ENCODE data around the gene MYOF. TPM values are rescaled to one million over a fixed set of nuclear protein-coding genes. Genes with fewer than 3 reads are reported as not detected.
"Not testable (repeated sequence)": the region's sequence is repeated elsewhere in the genome, so short reads cannot be mapped to it uniquely, and the experiment has no call there.

MYOF gene
- total RNA-seq, 2 experiments from 2014 or later = 4.9 to 5.4 TPM

GRCh38 chr10:93293999-93294398 is 188.1 kb downstream of the MYOF start:
- Mint-ChIP-seq H3K27me3 (no peaks in the 10 kb centered on the region), H3K9me3 (no peaks in the 10 kb centered on the region), H3K4me1 (ENCODE audit: low read depth) (no peaks in the 10 kb centered on the region), H3K36me3 (ENCODE audit: low read depth) (no peaks in the 10 kb centered on the region), H3K4me3 (no peak overlapping the region), H3K27ac (no peak overlapping the region)
- DNase-seq = no peak
- no peak for TF ChIP-seq CTCF (IDR thresholded peaks at IDR 0.05)
- intact Hi-C loops (cut with micrococcal nuclease) = no loop called here
- no peak for ATAC-seq
- ChIA-PET POLR2A (no interaction called here), CTCF (no interaction called here)

GRCh38 chr10:93290661-93291354 is 191.3 kb downstream of the MYOF start:
- H3K27me3 Mint-ChIP-seq = no peaks in the 10 kb centered on the region

GRCh38 chr10:93288679-93289634 is 193.2 kb downstream of the MYOF start:
- Mint-ChIP-seq H3K4me1 (ENCODE audit: low read depth) (no peaks in the 10 kb centered on the region), H3K27me3 (no peaks in the 10 kb centered on the region), H3K36me3 (ENCODE audit: low read depth) (no peaks in the 10 kb centered on the region), H3K9me3 (no peaks in the 10 kb centered on the region), H3K4me3 (no peak overlapping the region), H3K27ac (no peak overlapping the region)
- DNase-seq (peak; percentile 66), ATAC-seq (peak; percentile 37)
- TF ChIP-seq CTCF (IDR thresholded peaks at IDR 0.05) = peak; percentile 82
- ChIA-PET POLR2A (no interaction called here), CTCF (interaction anchor here (0.7 to 1.8 kb wide), 3 partner anchors 40 to 222 kb away, joined by 3 to 5 read pairs (median 3); no protein-coding TSS in a partner anchor)
- intact Hi-C loops (cut with micrococcal nuclease) = loop anchor here (2.0 kb wide), 1 partner anchor 208 kb away; no protein-coding TSS in a partner anchor

More at GRCh38 chr10:93290661-93291354, 191.3 kb downstream of the MYOF start:
- ATAC-seq (no peak), DNase-seq (no peak)
- H3K27ac Mint-ChIP-seq = no peak overlapping the region
- intact Hi-C loops (cut with micrococcal nuclease) = no loop called here
- no peaks in the 10 kb centered on the region for H3K4me1 Mint-ChIP-seq (ENCODE audit: low read depth)
- H3K9me3 Mint-ChIP-seq = no peaks in the 10 kb centered on the region
- H3K36me3 Mint-ChIP-seq (ENCODE audit: low read depth) = no peaks in the 10 kb centered on the region
- TF ChIP-seq CTCF (IDR thresholded peaks at IDR 0.05) = no peak
- ChIA-PET CTCF (interaction anchor here (1.3 to 2.5 kb wide), 5 partner anchors 38 to 404 kb away, joined by 3 to 10 read pairs (median 3); no protein-coding TSS in a partner anchor), POLR2A (no interaction called here)
- no peak overlapping the region for H3K4me3 Mint-ChIP-seq

GRCh38 chr10:93287775-93288174 is 194.4 kb downstream of the MYOF start:
- DNase-seq (no peak), ATAC-seq (no peak)
- no peak overlapping the region for H3K4me3 Mint-ChIP-seq
- ChIA-PET POLR2A (no interaction called here), CTCF (interaction anchor here (0.7 to 1.5 kb wide), 4 partner anchors 65 to 220 kb away, joined by 3 to 5 read pairs (median 4); no protein-coding TSS in a partner anchor)
- H3K4me1 Mint-ChIP-seq (ENCODE audit: low read depth) = no peaks in the 10 kb centered on the region
- H3K9me3 Mint-ChIP-seq = no peaks in the 10 kb centered on the region
- H3K36me3 Mint-ChIP-seq (ENCODE audit: low read depth) = no peaks in the 10 kb centered on the region
- no peak overlapping the region for H3K27ac Mint-ChIP-seq
- no peak for TF ChIP-seq CTCF (IDR thresholded peaks at IDR 0.05)
- no peaks in the 10 kb centered on the region for H3K27me3 Mint-ChIP-seq
- intact Hi-C loops (cut with micrococcal nuclease) = loop anchor here (2.0 kb wide), 1 partner anchor 207 kb away; no protein-coding TSS in a partner anchor

- POLR2A ChIA-PET; DNase-seq; H3K27ac Mint-ChIP-seq; H3K36me3 Mint-ChIP-seq (ENCODE audit: low read depth); H3K9me3 Mint-ChIP-seq; H3K4me1 Mint-ChIP-seq (ENCODE audit: low read depth); H3K4me3 Mint-ChIP-seq; intact Hi-C loops (cut with micrococcal nuclease); H3K27me3 Mint-ChIP-seq; ATAC-seq: not testable (repeated sequence)
- CTCF ChIA-PET = interaction anchor here (0.7 to 2.0 kb wide), 2 partner anchors 92 to 319 kb away, joined by 3 to 5 read pairs; no protein-coding TSS in a partner anchor
These were observed 197.9 kb downstream of the MYOF start for GRCh38 chr10:93284246-93284645.

Data from activated CD8-positive, alpha-beta T cell treated with anti-CD3 and anti-CD28 coated beads for 36 hours (primary cell).